Smooth muscle cell (in vitro differentiated cells): Measurements from ENCODE around the gene ZNF165. TPM values are rescaled to one million over a fixed set of nuclear protein-coding genes. Genes with fewer than 3 reads are reported as not detected.

Experiments
- DNase-seq: peaks from one replicate; lab custom pipeline; 2025; ENCODE audit not compliant: unreplicated experiment; lab: John Stamatoyannopoulos, UW
- H2AFZ ChIP-seq: fragments of 200-600 bp; sonication (generic); 2 replicates; pipeline ENCODE4 v1.6.0; 2016; ENCODE audit warnings: antibody characterized with exemption, low read depth, mild to moderate bottlenecking
- H3F3A ChIP-seq: fragments of 200-600 bp; sonication (generic); 2 replicates; pipeline ENCODE4 v1.6.0; 2017; ENCODE audit warnings: antibody characterized with exemption, low read depth
- H3K27ac ChIP-seq: fragments of 200-600 bp; sonication (generic); 2 replicates; pipeline ENCODE4 v1.5.1; 2016; ENCODE audit warnings: low read depth, mild to moderate bottlenecking
- H3K27me3 ChIP-seq: fragments of 200-600 bp; sonication (generic); 2 replicates; pipeline ENCODE4 v1.6.1; 2016; ENCODE audit warnings: low read depth, mild to moderate bottlenecking
- H3K36me3 ChIP-seq: fragments of 200-600 bp; sonication (generic); 2 replicates; pipeline ENCODE4 v1.5.1; 2016; ENCODE audit warnings: low read depth
- H3K4me1 ChIP-seq: fragments of 200-600 bp; sonication (generic); 2 replicates; pipeline ENCODE4 v1.5.1; 2016; ENCODE audit warnings: low read depth
- H3K4me2 ChIP-seq: fragments of 200-600 bp; sonication (generic); 2 replicates; pipeline ENCODE4 v1.6.0; 2016; ENCODE audit warnings: mild to moderate bottlenecking
- H3K4me3 ChIP-seq: fragments of 200-600 bp; sonication (generic); 2 replicates; pipeline ENCODE4 v1.5.1; 2016; ENCODE audit warnings: mild to moderate bottlenecking
- H3K79me2 ChIP-seq: fragments of 200-600 bp; sonication (generic); 2 replicates; pipeline ENCODE4 v1.6.0; 2016; ENCODE audit warnings: low read depth, mild to moderate bottlenecking
- H3K9ac ChIP-seq: fragments of 200-600 bp; sonication (generic); 2 replicates; pipeline ENCODE4 v1.6.0; 2016; ENCODE audit warnings: low read depth
- H3K9me3 ChIP-seq: fragments of 200-600 bp; sonication (generic); replicated peaks from 2 replicates; pipeline ENCODE4 v1.5.1; 2016; ENCODE audit warnings: low read depth
- H4K20me1 ChIP-seq: fragments of 200-600 bp; sonication (generic); 2 replicates; pipeline ENCODE4 v1.6.0; 2016; ENCODE audit warnings: low read depth
- WGBS: methylation state at CpG from one replicate; pipeline ENCODE4 v1.1.7; 2016; ENCODE audit warnings: low lambda C conversion rate; 5-methylcytosine and 5-hydroxymethylcytosine counted together
- polyA plus RNA-seq: library from polyadenylated mRNA; unstranded; fragments of >200 nt; fragmentation: Nextera tagmentation; extraction: Ambion mirVana; gene quantifications from 2 replicates; pipeline ENCODE4 v1.2.1, GENCODE V29; 2016
- total RNA-seq: library from RNA; depleted of rRNA; stranded (reverse); fragments of >200 nt; gene quantifications from 2 replicates; pipeline ENCODE4 v1.2.3, GENCODE V29; 2014
- TF ChIP-seq, protein P1 (sequence below): fragments of 200-600 bp; sonication (generic); IDR thresholded peaks from 2 replicates; pipeline ENCODE4 v1.5.1; 2017; ENCODE audit warnings: borderline replicate concordance, mild to moderate bottlenecking, antibody characterized with exemption; ENCODE audit not compliant: insufficient read depth, poor library complexity, severe bottlenecking

ZNF165 gene
- total and polyA plus RNA-seq, 2 experiments from 2014 or later = 0.29 to 0.72 TPM

DNA sequence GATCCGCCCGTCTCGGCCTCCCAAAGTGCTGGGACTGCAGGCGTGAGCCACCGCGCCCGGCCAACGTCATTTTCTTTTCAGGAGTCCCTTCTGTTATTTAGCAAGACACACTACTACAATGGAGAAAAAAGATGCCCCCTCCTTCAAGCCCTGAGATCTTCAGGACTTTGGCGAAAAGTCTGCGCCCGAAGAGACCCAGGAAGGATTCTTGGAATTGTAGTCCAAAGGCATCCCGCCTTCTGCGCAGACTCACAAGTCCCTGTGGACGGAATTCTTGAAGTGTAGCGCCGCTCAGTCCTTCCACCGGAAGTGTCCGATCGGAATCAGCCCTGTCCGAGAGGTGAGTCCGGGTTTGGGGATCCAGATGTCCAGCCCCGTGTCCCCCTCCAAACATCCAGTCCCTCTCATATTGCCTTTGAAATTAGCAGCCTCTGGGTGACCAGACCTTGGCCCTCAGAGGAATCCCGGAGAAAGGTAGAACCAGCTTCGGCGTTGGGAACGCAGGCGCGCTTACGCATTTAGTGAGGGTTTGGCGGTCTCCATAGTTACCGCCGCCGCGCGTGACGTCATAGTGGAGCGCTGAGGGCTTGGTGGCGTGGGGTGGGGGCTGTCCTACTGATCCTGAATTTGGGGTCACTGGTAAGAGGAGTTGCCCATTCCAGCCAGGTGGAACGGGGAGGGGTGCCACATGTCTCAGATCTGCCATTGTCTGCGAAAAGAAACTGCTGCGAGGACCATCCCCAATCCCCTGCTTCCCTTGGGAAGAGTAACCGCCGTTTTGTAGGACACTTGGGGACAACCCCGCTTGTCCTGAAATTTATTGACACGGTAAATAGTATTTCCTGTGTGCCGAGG, 490 bp downstream of the ZNF165 start:
- Histone ChIP-seq H3K27ac (peak overlapping the region; percentile 95), H3K9me3 (no peaks in the 10 kb centered on the region), H2AFZ (peak overlapping the region; percentile 86), H3K4me2 (peak overlapping the region; percentile 97), H3K9ac (peak overlapping the region; percentile 98), H3K79me2 (no peaks in the 10 kb centered on the region), H3K4me3 (peak overlapping the region; percentile 76), H3K4me1 (peaks cover 3% of the 10 kb centered on the region), H3F3A (no peaks in the 10 kb centered on the region), H4K20me1 (no peaks in the 10 kb centered on the region), H3K36me3 (no peaks in the 10 kb centered on the region), H3K27me3 (no peaks in the 10 kb centered on the region)
- TF ChIP-seq, protein P1, sequence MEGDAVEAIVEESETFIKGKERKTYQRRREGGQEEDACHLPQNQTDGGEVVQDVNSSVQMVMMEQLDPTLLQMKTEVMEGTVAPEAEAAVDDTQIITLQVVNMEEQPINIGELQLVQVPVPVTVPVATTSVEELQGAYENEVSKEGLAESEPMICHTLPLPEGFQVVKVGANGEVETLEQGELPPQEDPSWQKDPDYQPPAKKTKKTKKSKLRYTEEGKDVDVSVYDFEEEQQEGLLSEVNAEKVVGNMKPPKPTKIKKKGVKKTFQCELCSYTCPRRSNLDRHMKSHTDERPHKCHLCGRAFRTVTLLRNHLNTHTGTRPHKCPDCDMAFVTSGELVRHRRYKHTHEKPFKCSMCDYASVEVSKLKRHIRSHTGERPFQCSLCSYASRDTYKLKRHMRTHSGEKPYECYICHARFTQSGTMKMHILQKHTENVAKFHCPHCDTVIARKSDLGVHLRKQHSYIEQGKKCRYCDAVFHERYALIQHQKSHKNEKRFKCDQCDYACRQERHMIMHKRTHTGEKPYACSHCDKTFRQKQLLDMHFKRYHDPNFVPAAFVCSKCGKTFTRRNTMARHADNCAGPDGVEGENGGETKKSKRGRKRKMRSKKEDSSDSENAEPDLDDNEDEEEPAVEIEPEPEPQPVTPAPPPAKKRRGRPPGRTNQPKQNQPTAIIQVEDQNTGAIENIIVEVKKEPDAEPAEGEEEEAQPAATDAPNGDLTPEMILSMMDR = no peak
- DNase-seq = peak; percentile 98
- WGBS = 2% methylated on average over 46 of the region's 46 CpGs

DNA sequence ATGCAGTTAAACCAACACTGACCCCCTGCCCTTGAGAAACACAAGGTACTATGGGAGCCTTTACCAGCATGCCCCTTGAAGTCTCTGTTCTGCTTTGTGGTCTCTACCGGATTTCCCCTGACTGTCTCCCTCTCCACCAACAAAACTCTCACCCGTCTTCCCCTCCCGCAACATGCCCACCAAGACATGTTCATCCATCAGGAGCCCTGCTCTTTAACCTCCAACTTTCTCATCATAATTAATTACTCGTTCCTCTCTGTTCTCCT, 1.1 kb downstream of the ZNF165 start:
- Histone ChIP-seq H3K9ac (peak overlapping the region; percentile 98), H4K20me1 (no peaks in the 10 kb centered on the region), H3K79me2 (no peaks in the 10 kb centered on the region), H3K9me3 (no peaks in the 10 kb centered on the region), H2AFZ (peak overlapping the region; percentile 86), H3K4me2 (peak overlapping the region; percentile 97), H3K36me3 (no peaks in the 10 kb centered on the region), H3K27ac (peak overlapping the region; percentile 95), H3K4me3 (peak overlapping the region; percentile 76), H3K27me3 (no peaks in the 10 kb centered on the region), H3F3A (no peaks in the 10 kb centered on the region), H3K4me1 (peaks cover 3% of the 10 kb centered on the region)
- no peak for DNase-seq
- 28% methylated on average over 4 of the region's 4 CpGs for WGBS
- TF ChIP-seq, protein P1 = no peak

DNA sequence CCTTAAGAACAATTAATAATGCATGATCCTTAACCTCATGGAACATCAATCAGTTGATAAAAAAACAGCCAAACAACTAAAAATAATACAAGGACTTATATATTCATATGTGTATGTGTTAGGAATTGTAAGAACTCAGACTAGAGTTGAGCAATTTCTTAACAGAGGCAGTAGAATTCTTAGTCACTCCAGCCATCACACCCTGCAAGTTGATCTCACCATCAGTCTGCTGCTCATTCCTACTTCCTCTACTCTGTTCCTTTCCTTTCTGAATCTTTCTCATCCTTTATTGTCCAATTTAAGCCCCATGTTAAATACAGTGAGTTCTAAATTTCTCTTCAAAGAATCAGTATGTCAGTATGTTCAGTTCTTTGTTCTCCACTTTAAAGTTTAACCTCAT, 2.6 kb downstream of the ZNF165 start:
- Histone ChIP-seq H3K9me3 (no peaks in the 10 kb centered on the region), H3K4me1 (peaks cover 3% of the 10 kb centered on the region), H3K79me2 (no peaks in the 10 kb centered on the region), H3F3A (no peaks in the 10 kb centered on the region), H3K4me3 (no peak overlapping the region), H3K27ac (no peak overlapping the region), H3K27me3 (no peaks in the 10 kb centered on the region), H3K9ac (no peak overlapping the region), H4K20me1 (no peaks in the 10 kb centered on the region), H3K36me3 (peaks cover 5% of the 10 kb centered on the region), H3K4me2 (no peak overlapping the region), H2AFZ (no peak overlapping the region)
- DNase-seq = no peak
- TF ChIP-seq, protein P1 = no peak

DNA sequence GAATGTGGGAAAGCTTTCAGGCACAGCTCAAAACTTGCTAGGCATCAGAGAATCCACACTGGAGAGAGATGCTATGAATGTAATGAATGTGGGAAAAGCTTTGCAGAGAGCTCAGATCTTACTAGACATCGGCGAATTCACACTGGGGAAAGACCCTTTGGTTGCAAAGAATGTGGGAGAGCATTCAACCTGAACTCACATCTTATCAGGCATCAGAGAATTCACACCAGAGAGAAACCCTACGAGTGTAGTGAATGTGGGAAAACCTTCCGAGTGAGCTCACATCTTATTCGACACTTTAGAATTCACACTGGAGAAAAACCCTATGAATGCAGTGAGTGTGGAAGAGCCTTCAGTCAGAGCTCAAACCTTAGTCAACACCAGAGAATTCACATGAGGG, 8.7 kb downstream of the ZNF165 start:
- Histone ChIP-seq H3K9ac (no peak overlapping the region), H3K4me1 (no peaks in the 10 kb centered on the region), H3K36me3 (peaks cover 17% of the 10 kb centered on the region), H3K27me3 (no peaks in the 10 kb centered on the region), H3F3A (no peaks in the 10 kb centered on the region), H3K9me3 (peaks cover 11% of the 10 kb centered on the region), H3K27ac (no peak overlapping the region), H4K20me1 (no peaks in the 10 kb centered on the region), H3K4me3 (no peak overlapping the region), H3K79me2 (no peaks in the 10 kb centered on the region), H2AFZ (no peak overlapping the region), H3K4me2 (no peak overlapping the region)
- no peak for DNase-seq
- 95% methylated on average over 5 of the region's 5 CpGs for WGBS
- TF ChIP-seq, protein P1 = no peak
